NCI-H146 treated with DMSO at 0.1 percent for 48 hours (cell line): ENCODE measurements around the gene TNS3.

Experiments used
- DNase-seq: peaks from one replicate; lab custom pipeline; 2025; ENCODE audit not compliant: unreplicated experiment; lab: John Stamatoyannopoulos, UW

The TNS3 gene

DNA sequence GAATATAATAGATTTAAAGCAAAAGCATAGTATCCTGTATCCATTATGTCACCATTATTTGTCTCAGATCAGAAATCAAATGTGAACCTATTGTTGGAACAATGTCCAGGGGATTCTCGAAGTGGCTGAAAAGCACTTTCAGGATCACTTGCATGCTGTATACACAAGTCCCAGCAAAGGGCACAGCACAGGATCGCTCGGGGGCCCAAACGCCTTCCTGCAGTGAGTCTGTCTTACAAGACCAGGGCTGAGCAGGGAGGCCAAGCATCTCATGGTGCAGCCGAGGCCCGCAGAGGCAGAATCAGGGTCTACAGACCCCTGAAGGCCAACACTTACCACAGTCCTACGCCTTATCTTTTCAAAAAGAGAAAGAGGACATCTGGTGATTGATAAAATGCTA lies 92.3 kb downstream of the TNS3 start:
- DNase-seq = no peak

- no peak for DNase-seq
Observed at GRCh38 chr7:47488969-47489342, 93.0 kb downstream of the TNS3 start.

DNA sequence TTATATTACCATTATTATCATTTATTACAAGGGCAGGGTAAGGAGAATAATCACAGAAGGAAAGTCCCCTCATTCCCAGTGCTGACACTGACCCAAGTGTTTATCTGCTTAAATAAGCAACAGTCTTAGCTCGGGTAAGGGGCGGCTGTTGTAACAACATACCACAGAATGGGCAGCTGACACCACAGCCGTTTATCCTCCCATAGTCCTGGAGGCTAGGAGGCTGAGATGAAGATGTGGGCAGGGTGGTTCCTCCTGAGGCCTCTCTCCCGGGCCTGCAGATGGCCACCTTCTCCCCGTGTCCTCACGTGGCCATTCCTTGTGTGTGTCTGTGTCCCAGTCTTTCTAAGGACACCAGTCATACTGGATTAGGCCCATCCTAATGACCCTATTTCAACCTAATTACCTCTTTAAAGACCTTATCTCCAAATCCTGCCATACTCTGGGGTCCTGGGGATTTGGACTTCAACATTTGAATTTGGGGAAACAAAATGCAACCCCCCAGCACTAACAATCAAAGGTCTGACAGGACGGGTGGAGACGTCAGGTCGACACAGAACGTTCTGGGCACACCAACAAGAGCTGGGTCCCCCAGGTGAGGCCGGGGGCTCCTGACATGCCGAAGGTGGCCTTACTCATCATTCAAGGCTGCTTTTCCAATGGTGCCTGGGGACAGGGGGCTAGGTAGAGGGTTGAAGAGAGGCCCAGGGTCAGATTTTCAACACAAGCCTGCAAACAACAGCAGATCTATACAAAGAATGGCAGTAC lies 93.5 kb downstream of the TNS3 start:
- no peak for DNase-seq

- peak; percentile 13 for DNase-seq
Observed at GRCh38 chr7:47485640-47486435, 96.1 kb downstream of the TNS3 start.

GRCh38 chr7:47484923-47485639 lies 96.8 kb downstream of the TNS3 start:
- no peak for DNase-seq

DNA sequence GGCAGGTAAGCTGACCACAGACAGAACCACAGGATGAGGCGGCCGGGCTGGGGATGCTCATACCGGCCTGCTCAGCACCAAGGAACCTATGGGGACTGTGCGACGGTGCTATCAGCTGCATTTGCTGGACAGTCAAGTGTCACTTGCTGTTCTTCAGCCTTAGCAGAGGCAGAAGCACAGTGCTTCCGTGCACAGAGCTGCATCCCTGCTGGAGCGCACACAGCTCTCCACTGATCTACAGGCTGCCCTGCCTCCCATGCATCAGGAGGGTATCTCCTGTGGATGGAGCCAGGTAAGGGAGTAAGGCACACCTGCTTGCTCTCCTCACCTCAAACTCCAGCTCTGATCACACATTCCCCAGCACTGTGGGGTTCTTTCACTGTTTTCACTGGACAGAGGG lies 97.5 kb downstream of the TNS3 start:
- DNase-seq = no peak

DNA sequence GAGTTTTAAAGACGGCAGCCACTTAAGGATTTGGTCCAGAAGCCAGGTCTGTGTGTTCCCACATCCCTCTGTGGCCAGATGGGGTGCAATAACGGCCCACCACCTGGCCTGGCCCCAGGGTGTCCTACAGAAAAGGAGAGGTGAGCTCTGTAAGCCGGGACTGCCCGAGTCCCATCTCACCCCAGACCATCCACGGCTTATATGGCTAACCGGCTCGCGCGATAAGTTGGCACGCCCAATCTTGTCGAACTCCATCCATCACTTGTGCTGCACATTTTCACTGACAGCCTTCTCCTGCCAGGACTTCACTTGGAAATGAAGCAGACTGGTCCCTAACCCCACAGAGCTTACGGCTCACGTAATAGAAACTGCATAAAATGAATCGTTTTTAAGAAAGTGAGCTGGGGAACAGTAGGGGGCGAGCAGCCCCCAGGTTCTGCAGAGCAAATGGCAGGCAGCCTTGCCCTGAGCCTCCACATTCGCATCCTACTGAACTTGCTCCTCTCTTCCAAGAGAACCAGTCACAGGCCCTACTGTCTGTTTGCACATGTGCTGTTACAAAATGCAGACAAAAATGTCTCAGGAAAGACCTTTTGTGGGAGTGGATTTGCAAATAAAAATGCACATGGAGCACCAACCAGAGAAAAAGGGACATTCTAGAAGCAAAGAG lies 98.2 kb downstream of the TNS3 start:
- no peak for DNase-seq

DNA sequence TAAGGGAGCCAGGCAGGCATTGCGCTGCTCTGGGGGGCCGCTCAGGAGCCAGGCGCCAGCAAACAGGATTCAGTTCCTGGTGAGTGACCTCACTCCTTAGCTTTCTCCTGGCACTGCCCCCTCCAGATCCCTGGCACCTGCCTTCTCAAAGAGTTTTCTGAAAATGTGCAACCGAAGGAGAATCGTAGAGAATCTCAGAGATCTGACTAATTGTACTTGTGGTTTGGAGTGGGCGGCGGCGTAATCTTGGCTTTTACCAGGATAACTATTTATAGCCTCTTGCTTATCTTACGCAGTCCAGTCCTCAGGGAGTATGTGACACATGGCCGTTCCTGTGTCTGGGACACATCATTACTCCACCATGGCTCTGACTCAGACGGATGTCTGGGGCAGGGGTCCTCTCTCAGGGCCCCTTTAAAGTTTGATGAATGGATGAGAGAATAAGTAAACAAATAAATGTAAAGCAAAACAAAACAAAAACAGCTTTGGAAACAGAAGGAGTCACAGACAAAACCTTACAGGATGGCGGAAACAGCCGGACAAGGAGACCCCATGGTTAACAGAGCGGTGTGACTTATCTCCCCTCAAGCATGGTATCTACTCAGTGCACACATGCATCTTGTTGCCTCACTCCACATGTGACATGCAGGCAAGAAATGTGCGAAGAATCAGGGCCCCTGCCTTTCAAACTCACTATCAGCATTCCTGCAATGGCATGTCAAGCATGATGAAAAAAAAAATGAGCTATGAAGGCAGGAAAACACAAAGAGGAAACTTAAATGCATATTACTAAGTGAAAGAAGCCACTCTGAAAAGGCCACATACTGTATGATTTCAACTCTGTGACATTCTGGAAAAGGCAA lies 99.7 kb downstream of the TNS3 start:
- no peak for DNase-seq

GRCh38 chr7:47481541-47482012 lies 100.3 kb downstream of the TNS3 start:
- no peak for DNase-seq

DNA sequence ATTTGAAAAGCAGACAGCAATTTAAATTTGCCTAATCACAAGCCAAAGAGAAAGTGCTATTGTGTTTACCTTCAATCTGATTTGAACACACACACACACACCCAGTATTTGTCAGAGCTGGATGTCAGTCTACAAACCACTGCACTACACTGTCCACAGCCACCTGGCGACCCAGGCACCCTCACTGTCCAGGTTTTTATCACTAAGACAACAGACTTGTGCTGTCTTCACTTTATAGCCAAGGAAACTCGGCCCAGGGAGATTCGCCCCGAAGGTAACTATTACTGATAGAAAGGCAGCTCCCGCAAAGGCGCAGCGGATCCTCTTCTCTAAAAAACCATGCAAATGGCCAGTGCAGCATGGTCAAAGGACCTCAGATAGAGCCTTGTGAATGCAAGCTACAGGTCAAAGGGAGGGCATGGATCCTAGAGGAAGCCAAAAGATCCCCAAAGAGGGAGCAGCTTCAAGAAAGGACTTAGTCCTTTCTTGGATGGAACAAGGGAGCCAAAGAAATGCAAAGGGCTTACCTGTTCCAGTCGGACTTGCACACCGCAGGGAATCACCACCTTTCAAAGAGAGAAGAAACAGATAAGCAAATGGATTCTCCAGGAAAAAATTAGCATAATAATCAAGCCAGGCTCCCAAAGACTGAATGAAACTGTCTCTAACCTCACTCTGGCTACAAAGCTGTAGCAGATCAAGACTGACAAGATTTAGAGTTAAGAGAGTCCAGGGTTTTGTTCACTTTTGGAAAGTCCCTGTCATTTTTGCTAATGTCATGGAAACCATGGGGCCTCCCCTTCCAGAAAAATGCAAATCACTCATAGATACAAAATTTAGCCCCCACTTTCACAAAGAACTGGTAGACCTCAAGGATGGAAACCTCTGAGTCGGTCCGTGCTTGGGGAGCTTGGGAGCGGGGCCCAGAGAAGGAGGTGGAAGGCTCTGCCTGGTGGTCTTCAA lies 101.1 kb downstream of the TNS3 start:
- DNase-seq = peak; percentile 56

DNA sequence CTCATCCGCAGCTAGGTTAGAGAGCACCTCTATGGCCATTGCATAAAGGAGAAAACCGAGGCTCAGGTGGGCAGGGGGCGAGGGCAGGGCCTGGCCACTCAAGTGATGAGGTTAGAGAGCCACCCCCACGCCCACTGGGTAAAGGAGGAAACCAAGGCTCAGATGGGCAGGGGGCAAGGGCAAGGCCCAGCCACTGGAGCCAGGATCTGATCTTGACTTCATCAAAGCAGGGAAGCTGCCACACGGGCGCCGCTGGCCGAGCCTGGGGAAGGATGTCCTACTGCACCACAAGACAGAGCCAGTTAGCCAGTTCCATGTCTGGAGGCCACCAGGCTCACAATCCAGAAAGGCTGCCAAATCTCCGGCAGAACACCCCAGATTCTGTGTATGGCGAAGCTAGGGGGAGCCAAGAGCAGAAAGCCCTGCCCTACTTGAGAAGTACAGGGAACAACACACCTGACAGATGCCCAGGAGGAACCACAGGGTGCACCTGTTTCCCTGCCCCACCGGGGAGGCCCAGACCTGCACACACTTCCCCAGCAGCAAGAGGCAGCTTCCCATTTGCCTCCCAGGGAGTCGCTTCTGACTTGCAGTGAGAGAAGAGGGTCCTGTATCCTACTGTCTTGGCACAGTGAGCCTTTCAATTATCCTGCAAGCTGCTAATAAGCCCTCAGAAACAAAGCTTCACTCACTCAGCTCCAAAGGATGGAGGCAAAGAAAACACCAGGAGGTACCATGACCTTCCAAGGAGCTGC lies 101.9 kb downstream of the TNS3 start:
- DNase-seq = no peak

GRCh38 chr7:47478926-47479711 lies 102.8 kb downstream of the TNS3 start:
- DNase-seq = no peak

DNA sequence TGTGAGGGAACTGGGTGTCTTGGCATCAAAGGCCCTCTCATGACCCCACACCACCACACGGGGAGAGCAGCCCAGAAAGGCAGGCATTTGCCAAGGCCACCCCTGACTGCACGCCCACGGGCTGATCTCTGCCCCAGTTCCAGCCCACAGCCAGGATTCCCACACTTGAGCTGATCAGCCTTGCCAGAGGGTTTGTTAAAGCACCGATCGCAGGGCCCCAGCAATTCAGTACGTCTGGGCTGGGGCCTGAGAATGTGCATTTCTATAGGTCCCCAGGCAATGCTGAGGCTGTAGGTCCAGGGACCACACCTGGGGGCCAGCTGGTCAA lies 103.9 kb downstream of the TNS3 start:
- no peak for DNase-seq

- DNase-seq = no peak
Observed at GRCh38 chr7:47477191-47478016, 104.5 kb downstream of the TNS3 start.

DNA sequence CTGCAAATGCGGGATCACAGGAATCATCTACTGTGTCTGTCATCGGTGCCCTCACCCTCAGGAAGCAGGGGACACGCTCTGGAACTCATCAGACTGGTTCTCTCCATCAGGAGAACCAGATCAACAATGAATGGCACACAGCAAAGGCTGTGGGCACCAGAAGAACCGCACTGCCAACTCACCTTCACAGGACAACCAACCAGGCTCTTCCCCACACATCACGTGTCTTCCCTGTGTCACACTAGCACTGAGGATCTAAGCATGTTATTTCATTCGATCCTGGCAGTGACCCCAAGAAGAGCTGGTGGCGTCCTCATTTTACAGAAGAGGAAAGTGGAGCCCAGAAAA lies 106.1 kb downstream of the TNS3 start:
- no peak for DNase-seq

GRCh38 chr7:47474937-47475879 lies 106.7 kb downstream of the TNS3 start:
- peak; percentile 89 for DNase-seq
